ENCODE data around the gene TOP2A.
A peak's percentile ranks its signal among the peaks of the same experiment; 100 is the strongest.
"Not testable (repeated sequence)": the region's sequence is repeated elsewhere in the genome, so short reads cannot be mapped to it uniquely, and the experiment has no call there.

Gene TOP2A

DNA sequence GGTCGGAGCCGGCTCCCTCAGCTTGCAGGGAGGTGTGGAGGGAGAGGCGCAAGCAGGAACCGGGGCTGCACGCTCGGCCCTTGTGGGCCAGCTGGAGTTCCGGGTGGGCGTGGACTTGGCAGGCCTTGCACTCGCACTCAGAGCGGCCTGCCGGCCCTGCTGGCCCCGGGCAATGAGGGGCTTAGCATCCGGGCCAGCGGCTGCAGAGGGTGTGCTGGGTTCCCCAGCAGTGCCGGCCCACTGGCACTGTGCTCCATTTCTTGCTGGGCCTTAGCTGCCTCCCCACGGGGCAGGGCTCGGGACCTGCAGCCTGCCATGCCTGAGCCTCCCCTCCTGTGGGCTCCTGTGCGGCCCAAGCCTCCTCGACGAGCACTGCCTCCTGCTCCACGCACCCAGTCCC is 41.9 kb downstream of the TOP2A start:
- DNase-seq (ENCODE audit: low spot score), result not testable (repeated sequence)

DNA sequence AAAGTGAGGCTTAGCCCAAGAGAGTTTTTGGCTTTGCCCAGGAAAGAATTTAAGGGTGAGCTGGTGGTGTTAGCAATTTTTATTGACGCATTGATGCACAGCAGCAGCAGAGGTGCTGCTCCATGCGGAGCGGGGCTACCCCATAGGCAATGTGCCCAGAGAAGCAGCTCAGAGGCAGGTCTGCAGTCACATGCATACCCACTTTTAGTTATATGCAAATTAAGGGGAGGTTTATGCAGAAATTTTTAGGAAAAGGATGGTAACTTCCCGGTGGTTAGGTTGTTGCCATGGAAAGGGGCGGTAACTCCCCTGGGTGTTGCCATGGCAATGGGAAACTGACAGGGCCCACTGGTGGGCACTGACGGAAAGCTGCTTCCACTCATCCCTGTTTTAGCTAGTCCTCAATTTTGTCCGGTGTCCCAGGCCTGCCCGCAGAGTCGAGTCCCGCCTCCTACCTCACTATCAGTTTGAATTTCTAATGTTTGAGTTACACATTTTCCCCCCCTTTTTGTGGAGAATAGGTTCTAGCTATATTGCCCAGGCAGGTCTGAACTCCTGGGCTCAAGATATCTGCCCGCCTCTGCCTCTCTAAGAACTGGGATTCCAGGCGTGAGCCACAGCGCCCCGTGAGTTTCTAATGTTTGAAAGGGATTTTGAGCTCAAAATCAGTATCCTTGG is 42.7 kb downstream of the TOP2A start:
- DNase-seq (ENCODE audit: low spot score), result no peak

DNA sequence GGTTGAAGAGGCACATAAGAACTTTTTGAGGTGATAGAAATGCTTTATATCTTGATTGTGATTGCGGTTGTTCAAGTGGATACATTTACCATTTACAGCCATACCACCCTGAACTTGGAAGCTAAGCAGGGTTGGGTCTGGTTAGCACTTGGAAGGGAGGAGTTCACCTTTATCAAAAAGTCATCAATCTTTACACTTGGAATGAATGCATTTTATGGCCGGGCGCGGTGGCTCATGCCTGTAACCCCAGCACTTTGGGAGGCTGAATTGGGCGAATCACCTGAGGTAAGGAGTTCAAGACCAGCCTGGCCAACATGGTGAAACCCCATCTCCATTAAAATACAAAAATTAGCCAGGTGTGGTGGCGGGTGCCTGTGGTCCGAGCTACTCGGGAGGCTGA is 43.7 kb downstream of the TOP2A start:
- no peak for DNase-seq (ENCODE audit: low spot score)

DNA sequence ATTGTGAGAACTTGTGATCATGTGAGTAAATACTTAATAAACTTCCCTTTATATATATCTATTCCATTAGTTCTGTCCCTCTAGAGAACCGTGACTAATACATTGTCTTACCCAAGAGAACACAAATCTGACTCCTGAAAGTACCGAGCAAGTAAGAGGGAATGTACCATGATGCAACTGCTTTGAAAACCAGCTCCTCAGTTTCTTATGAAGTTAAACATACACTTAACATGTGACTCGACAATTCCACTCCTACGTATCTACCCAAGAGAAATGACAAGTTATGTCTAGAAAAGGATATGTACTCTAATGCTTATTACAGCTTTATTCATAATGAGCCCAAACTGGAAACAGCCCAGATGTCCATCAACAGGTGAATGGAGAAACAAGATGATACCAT is 44.4 kb downstream of the TOP2A start:
- no peak for DNase-seq (ENCODE audit: low spot score)

DNA sequence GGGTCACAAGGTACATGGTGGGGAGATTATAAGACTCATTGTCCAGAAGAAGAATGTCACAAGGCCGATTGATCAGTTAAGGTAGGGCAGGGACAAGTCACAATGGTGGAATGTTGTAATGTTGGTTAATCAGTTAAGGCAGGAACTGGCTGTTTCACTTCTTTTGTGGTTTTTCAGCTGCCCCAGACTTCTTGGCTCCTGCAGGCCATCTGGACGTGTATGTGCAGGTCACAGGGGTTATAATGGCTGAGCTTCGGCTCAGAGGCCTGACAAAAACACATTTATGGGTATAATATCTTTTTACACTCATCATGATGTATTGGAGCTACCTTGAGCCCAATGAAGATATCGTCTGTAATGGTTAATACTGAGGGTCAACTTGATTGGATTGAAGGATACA is 45.1 kb downstream of the TOP2A start:
- DNase-seq (ENCODE audit: low spot score), result not testable (repeated sequence)

DNA sequence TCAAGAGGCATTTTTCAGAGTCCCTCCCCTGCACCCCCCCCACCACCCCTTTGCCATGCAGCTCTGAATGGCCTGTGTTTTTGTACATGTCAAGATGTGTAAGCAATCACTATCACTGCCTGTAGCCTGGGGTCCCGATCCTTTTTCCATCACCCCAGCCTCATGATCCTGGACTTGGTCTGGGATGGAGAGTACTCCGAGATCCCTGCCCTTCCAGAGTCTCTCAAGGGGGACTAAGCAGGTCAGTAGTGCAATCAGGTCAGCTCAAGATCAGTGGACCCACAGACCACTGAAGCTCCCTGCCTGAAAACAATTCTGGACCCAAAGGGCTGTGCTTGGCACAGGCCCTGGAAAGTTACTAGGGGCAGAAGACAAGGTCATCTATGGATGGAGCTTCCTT is 45.7 kb downstream of the TOP2A start:
- DNase-seq (ENCODE audit: low spot score), result no peak

DNA sequence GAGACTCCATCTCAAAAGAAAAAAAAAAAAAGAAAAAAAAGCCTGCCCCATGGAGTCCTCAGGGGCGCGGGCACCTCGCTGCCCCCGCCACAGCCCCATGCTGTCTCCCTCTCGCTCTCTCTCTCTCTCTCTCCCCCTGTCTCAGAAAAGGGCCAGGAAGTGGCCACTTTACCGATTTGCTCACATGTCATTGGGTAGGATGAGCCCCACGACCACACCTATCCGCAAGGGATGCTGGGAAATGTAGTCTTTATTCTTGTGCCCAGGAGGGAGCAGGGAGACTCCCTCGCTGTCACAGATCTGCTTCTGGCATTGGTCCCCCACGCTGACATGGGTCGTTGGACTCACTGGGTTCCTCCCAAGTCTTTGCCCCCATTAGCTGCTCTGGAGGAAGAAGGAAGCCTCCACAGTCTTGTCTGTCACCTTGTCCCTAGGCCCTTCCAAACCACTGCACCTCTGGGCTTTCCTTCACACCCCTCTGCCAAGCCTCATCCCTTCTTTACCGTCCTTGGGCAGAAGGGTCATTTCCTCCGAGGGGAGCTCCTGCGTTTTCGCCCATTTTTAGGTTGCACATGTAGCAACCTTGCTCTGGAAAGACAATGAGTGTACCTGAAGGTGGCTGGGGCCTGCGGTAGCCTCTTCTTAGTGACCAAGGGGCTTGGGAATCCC is 46.3 kb downstream of the TOP2A start:
- DNase-seq (ENCODE audit: low spot score), result no peak

DNA sequence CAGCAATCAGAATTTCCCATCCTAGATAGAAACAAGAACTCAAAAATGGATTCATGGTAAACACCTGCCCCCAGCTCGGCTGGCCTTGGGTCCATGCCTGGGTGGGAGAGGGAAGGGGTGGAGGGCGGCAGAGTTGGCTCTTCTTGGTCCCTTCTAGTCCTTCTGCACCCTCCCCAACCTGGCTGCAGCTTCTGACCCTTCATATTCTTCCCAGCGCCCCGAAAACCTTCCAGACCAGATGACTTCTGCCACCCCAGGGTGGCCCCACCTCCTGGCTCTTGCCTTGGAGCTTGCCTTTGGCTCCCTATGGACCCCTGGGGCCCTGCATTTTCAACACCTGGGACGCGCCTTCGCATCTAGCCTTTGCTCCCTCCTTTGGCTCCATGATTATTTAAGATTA is 47.8 kb downstream of the TOP2A start:
- no peak for DNase-seq (ENCODE audit: low spot score)

DNA sequence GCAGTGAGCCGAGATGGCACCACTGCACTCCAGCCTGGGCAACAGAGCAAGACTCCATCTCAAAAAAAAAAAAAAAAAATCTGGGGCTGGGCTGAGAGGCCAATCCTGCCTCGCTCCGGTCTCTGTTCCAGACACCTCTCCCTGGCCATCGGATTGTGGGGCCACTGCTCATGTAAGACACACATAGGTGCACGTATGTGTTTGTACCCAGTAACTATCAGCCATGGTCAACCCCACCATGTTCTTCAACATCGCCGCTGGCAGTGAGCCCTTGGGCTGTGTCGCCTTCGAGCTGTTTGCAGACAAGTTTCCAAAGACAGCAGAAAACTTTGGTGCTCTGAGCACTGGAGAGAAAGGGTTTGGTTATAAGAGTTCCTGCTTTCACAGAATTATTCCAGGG is 50.0 kb downstream of the TOP2A start:
- DNase-seq (ENCODE audit: low spot score), result not testable (repeated sequence)

DNA sequence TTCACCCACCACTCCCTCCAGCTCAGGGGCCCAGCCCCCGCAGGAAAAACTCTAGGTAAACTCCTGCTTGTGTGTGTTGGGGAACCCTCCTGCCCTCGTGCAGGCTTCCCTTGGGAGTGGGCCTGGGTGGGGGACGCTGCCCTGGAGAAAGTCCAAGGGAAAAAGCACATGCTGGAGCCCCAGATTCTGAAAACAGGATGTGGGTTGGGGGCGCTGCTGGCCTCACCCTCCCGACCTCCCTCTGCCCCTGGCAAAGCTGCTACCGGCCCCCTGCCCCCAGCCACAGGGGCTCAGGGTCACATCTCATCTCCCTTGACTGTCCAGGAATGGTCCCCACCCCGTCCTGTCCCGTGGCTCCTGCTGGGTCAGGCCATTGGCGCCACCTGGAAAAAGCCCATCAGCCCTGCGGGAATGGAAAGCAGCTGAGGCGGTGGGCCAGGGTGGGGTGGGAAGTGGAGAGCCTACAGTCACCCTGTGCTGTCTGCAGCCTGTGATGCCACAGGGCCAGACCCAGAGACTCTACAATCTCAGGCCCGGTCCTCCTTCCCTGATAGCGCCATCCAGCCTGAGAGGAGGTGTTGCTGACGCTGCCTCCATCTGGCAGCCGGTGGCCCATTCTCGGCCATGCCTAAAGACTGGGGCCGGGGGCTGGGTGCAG is 50.7 kb downstream of the TOP2A start:
- DNase-seq (ENCODE audit: low spot score), result no peak

DNA sequence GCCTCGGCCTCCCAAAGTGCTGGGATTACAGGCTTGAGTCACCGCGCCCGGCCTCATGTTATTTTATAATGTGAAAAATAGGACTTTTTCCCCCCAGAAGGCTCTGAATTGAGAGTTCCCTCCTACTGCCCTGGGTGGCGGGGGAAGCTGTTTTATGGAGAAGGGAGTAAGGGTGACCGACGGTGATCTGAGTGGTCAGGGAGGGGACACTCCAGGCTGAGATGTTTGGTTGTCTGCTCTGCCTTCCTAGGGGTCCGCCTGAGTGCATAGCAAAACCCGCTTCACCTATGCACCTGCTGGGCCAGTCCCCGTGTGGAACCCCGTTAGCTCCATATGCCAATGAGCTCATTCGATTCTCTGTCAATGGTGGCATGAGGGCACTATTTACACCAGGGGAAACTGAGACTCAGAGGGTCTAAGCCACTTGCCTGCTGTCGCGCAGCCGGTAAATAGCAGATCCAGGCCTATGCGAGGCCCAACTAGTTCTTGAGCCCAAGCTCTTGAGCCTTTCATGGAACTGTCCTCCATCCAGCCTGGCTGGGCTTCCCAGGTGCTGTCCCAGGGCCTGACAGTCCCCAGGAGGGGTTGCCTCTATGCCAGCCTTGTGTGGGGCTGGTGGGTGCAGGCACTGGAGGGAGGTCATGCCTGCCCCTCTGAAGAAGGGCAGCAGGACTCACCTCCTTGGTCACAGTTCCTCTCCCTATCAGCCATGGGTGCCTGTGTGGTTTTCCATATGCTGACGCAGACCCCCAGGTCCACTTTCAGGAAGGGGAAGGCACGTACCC is 51.4 kb downstream of the TOP2A start:
- no peak for DNase-seq (ENCODE audit: low spot score)

DNA sequence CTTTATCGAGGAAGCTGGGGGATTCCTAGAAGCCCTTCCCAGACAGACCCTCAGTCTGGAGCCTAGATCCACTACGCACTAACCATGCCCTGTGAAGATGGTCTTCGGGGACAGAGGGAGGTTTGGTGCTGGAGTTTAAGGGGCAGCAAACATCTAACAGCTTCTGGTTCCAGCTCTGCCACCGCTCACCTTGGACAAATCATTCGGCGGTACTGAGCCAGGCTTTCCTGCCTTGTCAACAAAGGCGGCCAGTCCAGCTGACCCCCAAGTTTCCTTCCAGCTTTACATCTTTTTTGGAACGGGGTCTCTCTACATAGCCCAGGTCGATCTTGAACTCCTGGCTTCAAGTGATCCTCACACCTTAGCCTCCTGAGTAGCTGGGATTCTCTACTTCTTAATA is 52.8 kb downstream of the TOP2A start:
- no peak for DNase-seq (ENCODE audit: low spot score)

DNA sequence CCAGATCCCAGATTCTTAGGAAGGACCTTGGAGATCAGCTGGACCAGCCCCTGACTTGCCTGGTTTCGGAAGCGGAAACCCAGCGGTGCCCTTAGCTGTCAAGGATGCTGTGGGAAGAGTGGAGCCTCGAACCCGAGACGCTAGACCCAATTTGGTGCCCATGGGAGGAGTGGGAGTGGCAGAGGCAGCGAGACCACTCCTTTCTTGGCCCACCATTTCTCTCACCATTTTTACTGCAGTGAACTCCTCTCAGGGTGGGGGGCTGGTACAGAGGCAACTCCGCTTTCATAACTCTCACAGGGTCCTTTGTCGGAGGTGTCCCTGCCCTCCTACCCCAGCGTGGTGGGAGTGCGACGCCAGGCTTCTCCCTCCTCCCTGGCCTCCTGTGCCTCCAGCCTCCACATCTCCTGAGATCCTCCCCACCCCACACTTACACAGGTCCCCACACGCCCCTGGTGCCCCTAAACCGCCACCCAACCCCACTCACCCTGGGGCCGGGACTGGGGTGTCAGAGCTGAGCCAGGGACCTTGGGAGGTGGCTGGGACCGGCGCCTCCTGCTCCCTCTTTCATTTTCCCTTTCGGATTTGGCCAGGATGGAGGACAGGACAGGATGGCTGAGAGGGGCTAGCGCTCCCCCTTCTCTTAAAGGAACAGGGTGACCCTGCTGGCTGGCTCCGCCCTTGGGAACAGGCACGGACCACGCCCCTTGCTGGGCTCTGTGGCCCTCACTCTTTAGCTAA is 53.4 kb downstream of the TOP2A start, which contains the start of gene GJD3:
GJD3 (minus strand) TSS at position 617 of the 741 bp plus-strand sequence. CDS start 922 bp downstream, outside the sequence.
- DNase-seq (ENCODE audit: low spot score), result no peak

DNA sequence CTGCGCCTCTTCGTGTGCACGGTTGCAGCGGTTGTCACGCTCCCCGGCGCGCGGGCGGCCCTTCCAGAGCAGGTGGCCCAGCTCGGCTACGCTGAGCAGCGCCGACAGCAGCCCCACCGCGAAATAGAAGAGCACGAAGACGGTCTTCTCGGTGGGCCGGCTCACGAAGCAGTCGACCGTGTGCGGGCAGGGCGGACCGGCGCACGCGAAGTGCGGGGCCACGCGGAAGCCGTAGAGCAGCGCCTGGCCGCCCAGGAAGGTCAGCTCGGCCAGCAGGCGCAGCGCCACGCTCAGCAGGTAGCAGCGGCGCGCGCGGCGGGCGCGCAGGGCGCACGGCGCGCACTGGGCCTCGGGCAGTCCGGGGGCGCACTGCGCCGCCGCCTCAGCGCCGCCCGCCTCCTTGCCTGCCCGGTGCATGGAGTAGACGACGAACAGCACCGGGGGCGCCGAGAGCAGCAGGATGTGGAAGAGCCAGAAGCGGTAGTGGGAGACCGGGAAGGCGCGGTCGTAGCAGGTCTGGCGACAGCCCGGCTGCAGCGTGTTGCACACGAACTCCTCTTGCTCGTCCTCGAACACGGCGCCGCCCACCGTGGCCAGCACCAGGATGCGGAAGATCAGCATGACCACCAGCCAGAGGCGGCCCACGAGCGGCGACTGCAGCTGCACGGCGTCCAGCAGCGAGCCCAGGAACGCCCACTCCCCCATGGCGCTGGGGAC is 54.4 kb downstream of the TOP2A start:
- DNase-seq (ENCODE audit: low spot score), result no peak

DNA sequence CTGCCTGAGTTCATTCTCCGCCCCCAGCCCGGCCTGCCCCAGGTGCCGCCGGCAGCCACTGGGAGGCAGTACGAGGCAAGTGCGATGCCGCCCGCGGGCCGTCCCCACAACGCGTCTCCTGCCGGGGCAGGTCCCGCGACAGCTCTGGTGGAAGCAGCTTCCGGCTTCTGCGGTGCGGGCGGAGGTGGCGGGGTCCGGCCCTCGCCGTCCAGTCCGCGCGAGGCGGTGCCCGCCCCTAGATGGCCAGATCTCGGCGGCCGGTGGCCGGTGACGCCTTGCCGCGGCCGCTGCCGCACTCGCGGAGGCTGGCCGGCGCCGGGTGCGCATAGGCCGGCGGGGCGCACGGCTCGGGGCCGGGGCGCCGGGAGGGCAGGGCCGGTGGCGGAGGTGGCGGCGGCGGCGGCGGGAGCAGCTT is 55.0 kb downstream of the TOP2A start:
- no peak for DNase-seq (ENCODE audit: low spot score)

DNA sequence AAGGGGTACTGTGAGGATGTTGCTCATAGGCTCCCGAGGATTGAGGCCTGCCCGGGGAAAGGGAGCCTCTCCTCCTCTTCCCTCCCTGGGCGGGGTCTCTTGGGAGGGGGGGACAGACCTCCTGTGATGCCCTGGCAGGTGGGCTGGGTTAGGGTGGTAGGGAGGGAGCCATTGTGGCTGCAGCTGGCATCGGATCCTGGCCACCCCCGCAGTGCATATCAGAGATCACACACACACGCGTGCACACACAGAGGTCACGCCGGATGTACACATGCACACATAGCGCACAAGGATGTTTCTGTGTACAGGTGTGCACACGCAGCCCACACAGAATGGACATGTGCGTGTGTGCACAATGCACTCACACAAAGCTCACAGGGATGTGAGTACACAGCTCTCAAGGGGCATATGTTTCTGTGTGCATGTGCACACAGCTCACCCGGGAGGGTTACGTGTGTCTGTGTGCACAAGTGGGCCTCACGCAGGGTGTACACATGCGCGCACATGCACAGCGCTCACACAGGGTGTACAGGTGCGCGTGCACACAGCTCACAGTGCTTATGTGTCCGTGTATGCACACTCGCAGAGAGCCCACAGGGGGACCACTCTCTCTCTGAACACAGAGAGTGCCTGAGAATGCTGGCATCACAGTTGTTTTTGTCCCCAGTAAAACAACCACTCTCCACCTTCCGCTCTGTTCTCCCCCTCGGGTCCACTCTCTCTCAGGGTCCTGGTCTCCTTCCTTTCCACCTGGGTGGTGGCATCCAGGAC is 55.6 kb downstream of the TOP2A start:
- no peak for DNase-seq (ENCODE audit: low spot score)

DNA sequence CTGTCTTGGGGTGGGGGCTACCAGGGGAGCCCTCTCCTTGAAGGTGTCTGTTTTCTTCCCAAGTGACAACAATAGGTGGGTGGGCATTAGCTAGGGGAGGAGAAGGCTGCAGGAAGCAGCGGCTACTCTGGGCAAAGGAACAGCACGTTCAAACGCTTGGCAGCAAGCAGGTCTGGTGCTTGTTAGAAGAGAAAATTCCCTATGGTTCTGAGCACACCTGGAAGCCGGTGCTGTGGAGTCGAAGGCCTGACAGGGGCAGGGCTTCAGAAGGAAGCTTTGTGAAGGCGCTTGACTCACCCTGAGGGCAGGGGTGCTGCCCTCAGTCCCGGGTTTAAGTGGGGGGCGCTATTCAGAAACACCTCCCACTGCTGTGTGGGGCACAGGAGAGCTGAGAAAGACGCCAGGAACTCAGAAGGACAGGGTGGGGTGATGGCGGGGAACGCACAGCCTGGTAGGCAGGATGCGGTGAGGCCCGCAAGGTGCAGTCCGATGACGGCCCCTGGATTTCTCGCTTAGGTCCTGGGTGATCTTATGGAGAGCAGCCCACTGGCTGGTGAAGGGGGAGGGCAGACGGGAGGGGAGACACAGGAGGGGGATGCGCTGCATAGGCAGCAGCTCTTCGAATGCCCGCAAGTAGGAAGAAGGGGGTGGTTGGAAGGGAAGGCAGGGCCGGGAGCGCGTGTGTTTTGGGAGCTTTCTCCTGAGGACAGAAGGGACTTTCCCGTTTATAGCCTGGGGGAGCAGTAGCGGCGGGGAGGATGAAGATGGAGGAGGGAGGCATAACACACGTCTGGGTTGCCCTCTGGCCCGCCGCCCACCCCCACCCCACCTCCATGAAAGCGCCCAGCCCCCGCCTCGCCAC is 56.4 kb downstream of the TOP2A start:
- no peak for DNase-seq (ENCODE audit: low spot score)

DNA sequence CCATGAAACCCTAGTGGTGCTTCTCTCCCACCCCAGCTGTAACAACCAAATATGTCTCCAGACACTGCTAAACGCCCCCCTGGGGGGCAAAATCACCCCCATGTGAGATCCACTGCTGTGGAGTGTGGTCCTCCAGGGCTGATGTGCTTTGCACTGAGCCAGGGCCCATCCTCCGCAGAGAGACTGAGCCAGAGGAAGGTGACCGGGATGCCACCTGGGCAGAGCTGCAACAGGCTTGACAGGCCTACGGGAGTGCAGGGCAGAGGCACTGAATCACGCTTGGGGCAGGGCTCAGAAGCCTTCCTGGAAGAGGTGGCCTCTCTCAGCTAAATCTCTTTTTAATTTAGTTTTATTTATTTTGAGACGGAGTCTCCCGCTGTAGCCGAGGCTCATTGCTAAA is 57.6 kb downstream of the TOP2A start:
- DNase-seq (ENCODE audit: low spot score), result no peak

DNA sequence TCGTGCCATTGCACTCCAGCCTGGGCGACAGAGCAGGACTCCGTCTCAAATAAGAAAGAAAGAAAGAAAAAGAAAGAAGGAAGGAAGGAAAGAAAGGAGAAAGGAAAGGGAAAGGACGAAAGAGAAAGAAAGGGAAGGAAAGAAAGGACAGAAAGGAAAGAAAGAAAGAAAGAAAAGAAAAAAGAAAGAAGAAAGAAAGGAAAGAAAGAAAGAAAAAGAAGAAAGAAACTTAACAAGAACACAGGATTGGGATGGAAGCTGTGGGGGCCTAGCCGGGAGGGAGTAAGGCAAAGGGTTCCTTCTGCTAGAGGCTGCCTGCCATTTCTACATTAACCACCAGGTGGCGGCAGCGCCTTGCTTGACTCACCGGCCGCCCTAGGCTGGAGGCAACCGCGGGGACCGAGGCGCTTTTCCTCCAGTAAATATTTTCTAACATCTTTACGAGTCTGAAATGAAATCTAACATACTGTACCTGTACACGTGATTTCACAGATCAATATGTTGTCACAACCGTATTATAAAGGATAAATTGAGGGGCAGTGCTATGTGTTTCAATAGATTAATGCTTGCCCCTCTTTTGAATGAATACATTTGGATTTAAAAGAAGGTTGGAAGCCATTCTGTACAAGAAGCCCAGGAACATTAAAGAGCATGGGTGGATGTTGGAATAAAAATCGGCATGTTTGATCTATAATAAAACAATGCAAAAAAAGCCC is 59.2 kb downstream of the TOP2A start:
- peak; percentile 79 for DNase-seq (ENCODE audit: low spot score)
